Measurements from ENCODE around the gene TET2. TPM values are rescaled to one million over a fixed set of nuclear protein-coding genes. Genes with fewer than 3 reads are reported as not detected.

TET2 gene
- polyA plus RNA-seq, 3 donors, result 22.6 to 47.1 (median 42.5) TPM

GRCh38 chr4:105306158-105306781 is 159.6 kb downstream of the TET2 start:
- Mint-ChIP-seq H3K4me3 (no peak overlapping the region), H3K9me3 (peaks cover 8 to 17% (median 10%) of the 10 kb centered on the region in 7 donors), H3K36me3 (peaks cover 0 to 5% of the 10 kb centered on the region in 2 donors), H3K27ac (peak overlapping the region in 5 of 7 donors; percentile 41 to 82 (median 74)), H3K4me1 (peaks cover 25% of the 10 kb centered on the region), H3K27me3 (ENCODE audit: low read depth in 3 of 3) (no peaks in the 10 kb centered on the region)
- Histone ChIP-seq H3K4me3 (replicated peaks in 1 of 3; ENCODE audit: low read depth in 2 of 3, low read length in 3 of 3) (no peak overlapping the region), H3K4me2 (replicated peaks; ENCODE audit: extremely low read depth, low read length, poor library complexity, severe bottlenecking) (no peak overlapping the region), H3K9ac (ENCODE audit: insufficient read depth, low read length, poor library complexity, severe bottlenecking) (no peak overlapping the region), H3K27me3 (ENCODE audit: control insufficient read depth in 2 of 2, insufficient read depth in 2 of 2, low read length in 2 of 2) (no peaks in the 10 kb centered on the region), H3K4me1 (ENCODE audit: control insufficient read depth in 1 of 2, insufficient read depth in 2 of 2, low read length in 2 of 2) (peaks cover 15 to 27% of the 10 kb centered on the region in 2 donors), H3K79me2 (ENCODE audit: insufficient read depth, low read length) (no peaks in the 10 kb centered on the region), H4K20me1 (ENCODE audit: insufficient read depth, low read length) (no peaks in the 10 kb centered on the region), H2AFZ (ENCODE audit: insufficient read depth, low read depth, low read length, poor library complexity, severe bottlenecking) (no peak overlapping the region), H3K36me3 (replicated peaks in 1 of 2; ENCODE audit: control insufficient read depth in 1 of 2, insufficient read depth in 2 of 2, low read length in 2 of 2) (no peaks in the 10 kb centered on the region), H3K9me3 (replicated peaks in 1 of 2; ENCODE audit: control insufficient read depth in 1 of 2, insufficient read depth in 1 of 2, low read length in 2 of 2) (peaks cover 0 to 4% of the 10 kb centered on the region in 2 donors), H3K27ac (ENCODE audit: low read depth in 1 of 2, low read length in 2 of 2) (peak overlapping the region in 1 of 2 donors; percentile 15)
- TF ChIP-seq CTCF (IDR thresholded peaks at IDR 0.05), result no peak
- intact Hi-C loops (cut with micrococcal nuclease), result no loop called here
- peak; percentile 20 to 67 (median 38) for DNase-seq
- WGBS (ENCODE audit: insufficient coverage), result 76% methylated on average over 2 of the region's 5 CpGs

GRCh38 chr4:105306820-105307219 is 160.1 kb downstream of the TET2 start:
- no peak for DNase-seq
- Histone ChIP-seq H4K20me1 (ENCODE audit: insufficient read depth, low read length) (no peaks in the 10 kb centered on the region), H3K9me3 (replicated peaks in 1 of 2; ENCODE audit: control insufficient read depth in 1 of 2, insufficient read depth in 1 of 2, low read length in 2 of 2) (peaks cover 0 to 4% of the 10 kb centered on the region in 2 donors), H3K36me3 (replicated peaks in 1 of 2; ENCODE audit: control insufficient read depth in 1 of 2, insufficient read depth in 2 of 2, low read length in 2 of 2) (no peaks in the 10 kb centered on the region), H3K27ac (ENCODE audit: low read depth in 1 of 2, low read length in 2 of 2) (no peak overlapping the region), H3K4me3 (replicated peaks in 1 of 3; ENCODE audit: low read depth in 2 of 3, low read length in 3 of 3) (no peak overlapping the region), H3K9ac (ENCODE audit: insufficient read depth, low read length, poor library complexity, severe bottlenecking) (no peak overlapping the region), H3K4me1 (ENCODE audit: control insufficient read depth in 1 of 2, insufficient read depth in 2 of 2, low read length in 2 of 2) (peaks cover 15 to 27% of the 10 kb centered on the region in 2 donors), H2AFZ (ENCODE audit: insufficient read depth, low read depth, low read length, poor library complexity, severe bottlenecking) (no peak overlapping the region), H3K79me2 (ENCODE audit: insufficient read depth, low read length) (no peaks in the 10 kb centered on the region), H3K27me3 (ENCODE audit: control insufficient read depth in 2 of 2, insufficient read depth in 2 of 2, low read length in 2 of 2) (no peaks in the 10 kb centered on the region), H3K4me2 (replicated peaks; ENCODE audit: extremely low read depth, low read length, poor library complexity, severe bottlenecking) (no peak overlapping the region)
- no CpG with 5 or more reads among the region's 3 CpGs for WGBS (ENCODE audit: insufficient coverage)
- TF ChIP-seq CTCF (IDR thresholded peaks at IDR 0.05), result no peak
- Mint-ChIP-seq H3K9me3 (peaks cover 8 to 17% (median 11%) of the 10 kb centered on the region in 7 donors), H3K36me3 (peaks cover 0 to 5% of the 10 kb centered on the region in 2 donors), H3K27me3 (ENCODE audit: low read depth in 3 of 3) (no peaks in the 10 kb centered on the region), H3K4me3 (no peak overlapping the region), H3K27ac (peak overlapping the region in 1 of 7 donors; percentile 74), H3K4me1 (peaks cover 29% of the 10 kb centered on the region)
- intact Hi-C loops (cut with micrococcal nuclease), result no loop called here

All from CD14-positive monocyte (primary cell).